A549 treated with Hydrocortisone at 1 μM for 4 hours (cell line): ENCODE results near the gene AP3M1. TPM values are rescaled to one million over a fixed set of nuclear protein-coding genes. Genes with fewer than 3 reads are reported as not detected.

ENCODE experiments used
- total RNA-seq: library from RNA; stranded (reverse); fragments of 200-300 nt; extraction: Qiagen RNA extraction; gene quantifications from 5 replicates; pipeline ENCODE4 v1.2.3, GENCODE V29; 2022

AP3M1 gene, protein sequence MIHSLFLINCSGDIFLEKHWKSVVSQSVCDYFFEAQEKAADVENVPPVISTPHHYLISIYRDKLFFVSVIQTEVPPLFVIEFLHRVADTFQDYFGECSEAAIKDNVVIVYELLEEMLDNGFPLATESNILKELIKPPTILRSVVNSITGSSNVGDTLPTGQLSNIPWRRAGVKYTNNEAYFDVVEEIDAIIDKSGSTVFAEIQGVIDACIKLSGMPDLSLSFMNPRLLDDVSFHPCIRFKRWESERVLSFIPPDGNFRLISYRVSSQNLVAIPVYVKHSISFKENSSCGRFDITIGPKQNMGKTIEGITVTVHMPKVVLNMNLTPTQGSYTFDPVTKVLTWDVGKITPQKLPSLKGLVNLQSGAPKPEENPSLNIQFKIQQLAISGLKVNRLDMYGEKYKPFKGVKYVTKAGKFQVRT
- total RNA-seq: 26.3 to 39.3 TPM (median 32.5 TPM) in 5 replicates

DNA sequence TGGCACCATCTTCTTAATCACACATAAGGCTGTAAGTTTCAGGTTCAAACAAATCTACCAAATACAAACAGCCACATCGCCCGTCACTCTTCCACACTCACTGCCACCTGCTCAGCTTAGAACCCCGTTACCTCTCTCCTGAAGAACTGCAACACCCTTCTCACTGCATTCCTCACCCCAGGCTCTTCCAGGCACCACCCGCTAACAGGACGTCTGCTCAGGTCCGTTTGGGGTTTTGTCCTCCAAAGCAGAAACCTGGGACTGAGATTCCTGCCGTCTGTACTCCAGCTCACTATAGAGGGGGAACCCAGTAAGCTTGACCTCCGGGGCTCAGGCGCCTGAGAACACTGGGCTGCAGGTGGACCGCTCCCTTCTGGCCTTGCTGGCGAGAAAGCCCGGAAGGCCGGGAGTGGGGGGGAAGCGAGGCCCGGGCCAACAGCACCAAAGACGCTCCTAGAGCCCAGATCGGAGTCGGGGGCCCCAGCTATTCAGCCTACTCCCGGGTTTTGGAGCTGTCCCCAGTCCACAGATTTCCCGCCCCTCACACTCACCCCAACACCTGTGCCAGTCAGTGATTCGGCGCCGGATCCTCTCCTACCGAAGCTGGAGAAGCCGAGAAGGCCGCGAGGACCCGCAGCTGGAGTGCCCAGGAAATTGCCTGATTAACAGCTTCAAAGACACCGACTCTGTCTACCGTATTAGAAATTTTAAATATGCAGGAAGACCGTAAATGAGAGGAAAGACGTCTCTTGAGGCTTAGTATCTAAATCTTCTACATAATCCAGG lies at the start of gene AP3M1:
AP3M1 (minus strand) TSS at position 625 of the 786 bp plus-strand sequence. CDS start 12,449 bp downstream, outside the sequence.

DNA sequence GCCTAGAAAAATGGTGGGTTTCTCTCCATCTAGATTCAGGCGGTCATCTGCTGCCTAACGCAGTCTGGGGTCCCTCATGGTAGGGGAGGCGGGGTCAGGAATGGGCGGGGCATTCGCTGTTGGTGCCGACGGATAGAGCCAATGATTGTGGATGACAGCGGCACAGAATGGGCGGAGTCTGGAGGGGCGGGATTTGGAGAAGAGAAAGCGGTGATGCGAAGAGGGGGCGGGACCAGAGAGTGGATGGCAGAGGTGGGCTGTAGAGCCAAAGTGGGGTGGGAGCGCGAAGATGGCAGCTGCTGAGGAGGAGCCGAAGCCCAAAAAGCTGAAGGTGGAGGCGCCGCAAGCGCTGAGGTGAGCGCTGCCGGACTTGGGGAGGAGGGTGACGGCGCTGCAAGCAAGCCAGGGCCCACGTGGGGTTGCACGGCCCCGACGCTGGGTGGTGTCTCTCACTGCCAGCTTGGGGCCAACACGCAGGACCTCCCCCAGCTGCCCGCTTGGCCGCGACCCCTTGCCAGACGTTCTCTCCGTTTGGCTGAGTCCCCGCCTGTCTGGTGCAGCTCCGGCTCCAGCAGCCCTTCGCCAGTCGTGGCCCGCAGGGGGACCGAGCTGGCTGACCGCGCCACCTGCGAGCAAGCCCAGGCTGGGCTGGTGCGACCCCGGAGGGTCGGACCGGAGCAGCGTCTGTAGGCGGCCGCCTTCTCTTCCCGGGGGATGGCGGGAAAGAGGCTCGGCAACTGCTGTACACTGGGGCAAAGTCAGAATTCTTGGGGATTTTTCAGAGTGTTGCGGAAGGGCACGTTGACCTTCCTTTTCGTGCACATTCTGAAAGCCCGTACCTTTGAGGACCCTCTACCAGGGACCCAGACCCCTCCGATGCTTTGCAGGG lies 606 bp upstream of the AP3M1 start, which contains the start of gene ADK:
ADK (plus strand) TSS at position 232 of the 889 bp plus-strand sequence; CDS start at position 290, 58 bp downstream.

Other genes with a start within 250 kb of the AP3M1 start
- gene PLAU, start 239.7 kb downstream of the AP3M1 start, total RNA-seq: 95.7 to 133 TPM (median 109 TPM) in 5 replicates
- 163 to 250 TPM (median 210 TPM) in 5 replicates for gene VCL, start 152.7 kb downstream of the AP3M1 start, total RNA-seq
- gene ADK, start 393 bp upstream of the AP3M1 start, total RNA-seq: 31.6 to 36.1 TPM (median 33.1 TPM) in 5 replicates